Measurements from ENCODE around the gene RIIAD1. TPM values are rescaled to one million over a fixed set of nuclear protein-coding genes. Genes with fewer than 3 reads are reported as not detected.

The RIIAD1 gene
- total and polyA plus RNA-seq, 2 experiments from 2014 or later = not detected

DNA sequence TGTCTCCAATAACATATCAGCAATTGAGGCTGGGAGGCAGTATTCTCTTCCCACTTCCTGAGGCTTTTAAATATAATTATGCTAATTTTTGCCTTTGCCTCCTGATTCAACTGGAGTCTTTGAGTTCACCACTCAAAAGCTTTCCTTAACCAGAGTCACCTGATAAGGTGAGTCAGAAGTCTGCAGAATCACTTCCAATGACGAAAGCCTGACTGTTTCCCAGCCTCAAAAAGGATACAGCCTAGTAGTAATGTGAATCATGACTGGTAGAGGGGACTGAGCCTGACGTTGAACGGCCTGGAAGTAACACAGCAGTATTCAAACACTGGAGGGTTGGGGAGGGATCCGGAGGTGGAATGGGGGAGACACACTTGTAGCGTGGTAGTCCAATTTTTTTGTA, 52.4 kb downstream of the RIIAD1 start:
- Histone ChIP-seq H3K4me3 (no peak overlapping the region), H3K27me3 (no peaks in the 10 kb centered on the region), H3K9me2 (replicated peaks; ENCODE audit: insufficient read depth) (no peaks in the 10 kb centered on the region), H3K4me1 (ENCODE audit: insufficient read depth) (no peaks in the 10 kb centered on the region), H3K27ac (no peak overlapping the region), H2AFZ (no peak overlapping the region), H3K79me2 (no peaks in the 10 kb centered on the region), H4K20me1 (ENCODE audit: insufficient read depth, poor library complexity, severe bottlenecking) (no peaks in the 10 kb centered on the region), H3K36me3 (replicated peaks; ENCODE audit: insufficient read depth, low read depth) (no peaks in the 10 kb centered on the region), H3K9me3 (ENCODE audit: low read depth) (no peaks in the 10 kb centered on the region), H3K4me2 (no peak overlapping the region)
- no peak for DNase-seq (ENCODE audit: low spot score)
- 78% methylated on average over 5 of the region's 5 CpGs for WGBS (ENCODE audit: low lambda C conversion rate, missing lambda C conversion rate)
- TF ChIP-seq EZH2 (IDR thresholded peaks at IDR 0.05; ENCODE audit: borderline replicate concordance) = no peak
- no peak for TF ChIP-seq EZH2phosphoT487 (IDR thresholded peaks at IDR 0.05; ENCODE audit: low read depth, severe bottlenecking, unreplicated experiment)
- TF ChIP-seq, protein P1, sequence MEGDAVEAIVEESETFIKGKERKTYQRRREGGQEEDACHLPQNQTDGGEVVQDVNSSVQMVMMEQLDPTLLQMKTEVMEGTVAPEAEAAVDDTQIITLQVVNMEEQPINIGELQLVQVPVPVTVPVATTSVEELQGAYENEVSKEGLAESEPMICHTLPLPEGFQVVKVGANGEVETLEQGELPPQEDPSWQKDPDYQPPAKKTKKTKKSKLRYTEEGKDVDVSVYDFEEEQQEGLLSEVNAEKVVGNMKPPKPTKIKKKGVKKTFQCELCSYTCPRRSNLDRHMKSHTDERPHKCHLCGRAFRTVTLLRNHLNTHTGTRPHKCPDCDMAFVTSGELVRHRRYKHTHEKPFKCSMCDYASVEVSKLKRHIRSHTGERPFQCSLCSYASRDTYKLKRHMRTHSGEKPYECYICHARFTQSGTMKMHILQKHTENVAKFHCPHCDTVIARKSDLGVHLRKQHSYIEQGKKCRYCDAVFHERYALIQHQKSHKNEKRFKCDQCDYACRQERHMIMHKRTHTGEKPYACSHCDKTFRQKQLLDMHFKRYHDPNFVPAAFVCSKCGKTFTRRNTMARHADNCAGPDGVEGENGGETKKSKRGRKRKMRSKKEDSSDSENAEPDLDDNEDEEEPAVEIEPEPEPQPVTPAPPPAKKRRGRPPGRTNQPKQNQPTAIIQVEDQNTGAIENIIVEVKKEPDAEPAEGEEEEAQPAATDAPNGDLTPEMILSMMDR (IDR thresholded peaks at IDR 0.05; ENCODE audit: poor library complexity) = no peak

DNA sequence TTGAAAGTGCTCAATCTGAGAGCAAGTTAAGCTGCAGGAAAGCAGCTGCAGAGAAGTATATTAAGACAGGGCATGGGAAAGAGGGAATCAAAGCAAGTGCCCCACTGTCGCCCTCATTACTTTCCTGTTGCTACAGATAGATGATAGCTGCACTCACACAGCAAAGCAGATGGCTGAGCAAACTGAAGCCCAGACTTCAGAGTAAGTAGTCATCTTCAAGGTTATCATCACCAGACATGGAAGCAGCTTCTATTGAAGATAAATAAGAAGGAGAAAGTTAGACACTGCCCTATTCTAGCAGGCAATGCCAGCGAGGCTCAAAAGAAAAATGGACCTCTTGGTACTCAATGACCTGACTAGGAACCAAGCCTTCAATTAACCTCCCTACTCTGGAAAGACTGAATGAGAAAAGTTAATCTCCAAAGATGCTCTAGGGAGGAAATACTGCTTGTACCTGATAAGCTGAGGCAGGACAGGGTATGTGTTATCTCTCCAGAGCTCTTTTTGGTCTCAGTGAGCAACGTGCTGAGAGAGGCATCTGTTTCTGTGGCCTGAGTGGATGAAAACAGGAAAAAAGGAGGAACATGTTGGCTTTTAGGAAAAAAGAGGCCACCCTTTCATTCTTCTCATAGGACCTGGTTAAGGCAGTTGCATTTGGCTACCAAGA, 53.1 kb downstream of the RIIAD1 start:
- H3K9me2 ChIP-seq (replicated peaks; ENCODE audit: insufficient read depth) = no peaks in the 10 kb centered on the region
- no peaks in the 10 kb centered on the region for H3K4me1 ChIP-seq (ENCODE audit: insufficient read depth)
- H2AFZ ChIP-seq = no peak overlapping the region
- H3K79me2 ChIP-seq = no peaks in the 10 kb centered on the region
- H3K36me3 ChIP-seq (replicated peaks; ENCODE audit: insufficient read depth, low read depth) = no peaks in the 10 kb centered on the region
- no peak overlapping the region for H3K4me2 ChIP-seq
- TF ChIP-seq EZH2phosphoT487 (IDR thresholded peaks at IDR 0.05; ENCODE audit: low read depth, severe bottlenecking, unreplicated experiment) = no peak
- no peaks in the 10 kb centered on the region for H3K27me3 ChIP-seq
- no peak overlapping the region for H3K27ac ChIP-seq
- 55% methylated on average over 3 of the region's 3 CpGs for WGBS (ENCODE audit: low lambda C conversion rate, missing lambda C conversion rate)
- DNase-seq (ENCODE audit: low spot score) = no peak
- no peaks in the 10 kb centered on the region for H4K20me1 ChIP-seq (ENCODE audit: insufficient read depth, poor library complexity, severe bottlenecking)
- no peak overlapping the region for H3K4me3 ChIP-seq
- H3K9me3 ChIP-seq (ENCODE audit: low read depth) = no peaks in the 10 kb centered on the region

DNA sequence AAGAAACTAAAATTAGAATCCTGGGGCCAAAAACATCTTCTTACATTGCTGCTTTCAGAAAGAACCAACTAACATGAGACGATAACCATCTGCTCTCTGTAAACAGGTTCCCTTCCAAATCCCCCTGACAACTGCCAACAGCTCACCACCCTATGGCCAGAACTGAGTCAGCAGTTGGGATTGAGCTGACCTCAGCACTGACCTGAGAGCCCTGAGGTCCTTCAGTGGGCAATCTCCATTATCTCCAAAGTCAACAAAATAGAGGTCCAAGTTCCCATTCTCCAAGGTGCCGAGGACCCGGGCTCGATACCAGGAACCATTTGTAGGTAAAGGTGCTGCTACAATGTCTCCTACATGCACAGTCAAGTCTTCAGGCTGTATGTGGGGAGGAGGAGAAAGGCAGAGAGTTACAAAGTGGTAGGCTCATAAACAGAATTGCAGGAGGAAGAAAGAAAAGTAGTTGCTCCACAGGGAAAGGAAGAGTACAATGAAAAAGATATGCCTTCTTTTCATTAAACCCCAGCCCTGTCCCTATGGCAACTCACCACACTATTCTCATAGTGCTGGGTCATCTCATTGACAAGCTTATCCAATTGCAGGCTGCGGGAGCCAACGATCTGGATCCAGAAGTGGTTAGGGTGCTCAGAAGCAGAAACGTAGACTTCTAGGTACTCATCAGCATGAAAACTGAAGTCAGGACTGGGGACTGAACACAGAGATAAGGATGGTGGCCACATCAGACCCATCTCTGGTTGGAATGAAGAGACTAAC, 54.8 kb downstream of the RIIAD1 start:
- DNase-seq (ENCODE audit: low spot score) = no peak
- H4K20me1 ChIP-seq (ENCODE audit: insufficient read depth, poor library complexity, severe bottlenecking) = no peaks in the 10 kb centered on the region
- no peak overlapping the region for H3K4me3 ChIP-seq
- no peaks in the 10 kb centered on the region for H3K27me3 ChIP-seq
- H2AFZ ChIP-seq = no peak overlapping the region
- no peaks in the 10 kb centered on the region for H3K4me1 ChIP-seq (ENCODE audit: insufficient read depth)
- H3K9me2 ChIP-seq (replicated peaks; ENCODE audit: insufficient read depth) = no peaks in the 10 kb centered on the region
- 83% methylated on average over 7 of the region's 7 CpGs for WGBS (ENCODE audit: low lambda C conversion rate, missing lambda C conversion rate)
- H3K27ac ChIP-seq = no peak overlapping the region
- no peak overlapping the region for H3K4me2 ChIP-seq
- H3K9me3 ChIP-seq (ENCODE audit: low read depth) = no peaks in the 10 kb centered on the region
- H3K36me3 ChIP-seq (replicated peaks; ENCODE audit: insufficient read depth, low read depth) = no peaks in the 10 kb centered on the region
- no peaks in the 10 kb centered on the region for H3K79me2 ChIP-seq
- TF ChIP-seq EZH2 (IDR thresholded peaks at IDR 0.05; ENCODE audit: borderline replicate concordance) (no peak), EZH2phosphoT487 (IDR thresholded peaks at IDR 0.05; ENCODE audit: low read depth, severe bottlenecking, unreplicated experiment) (no peak)
- TF ChIP-seq, protein P1 (IDR thresholded peaks at IDR 0.05; ENCODE audit: poor library complexity) = no peak

DNA sequence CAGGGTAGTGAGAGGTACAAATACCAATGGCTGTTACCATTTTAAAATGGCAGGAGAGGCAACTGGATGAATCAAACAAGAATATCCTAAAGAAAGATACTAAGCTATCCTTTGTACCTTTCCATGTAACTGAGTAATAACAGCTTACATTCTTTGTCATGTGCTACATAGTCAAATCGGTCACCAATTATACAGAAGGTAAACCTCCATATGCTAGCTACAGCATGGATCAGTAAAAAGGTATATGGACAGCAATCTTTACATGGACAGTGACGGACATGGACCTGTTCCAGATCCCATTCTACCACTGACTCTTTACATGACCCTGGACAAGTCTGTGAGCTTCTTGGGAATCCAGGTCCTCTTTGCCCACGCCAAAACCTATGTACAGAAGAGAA, 55.3 kb downstream of the RIIAD1 start:
- H3K4me2 ChIP-seq = no peak overlapping the region
- H3K4me1 ChIP-seq (ENCODE audit: insufficient read depth) = no peaks in the 10 kb centered on the region
- TF ChIP-seq EZH2 (IDR thresholded peaks at IDR 0.05; ENCODE audit: borderline replicate concordance) (no peak), EZH2phosphoT487 (IDR thresholded peaks at IDR 0.05; ENCODE audit: low read depth, severe bottlenecking, unreplicated experiment) (no peak)
- TF ChIP-seq, protein P1 (IDR thresholded peaks at IDR 0.05; ENCODE audit: poor library complexity) = no peak
- H3K27ac ChIP-seq = no peak overlapping the region
- no peaks in the 10 kb centered on the region for H3K79me2 ChIP-seq
- WGBS (ENCODE audit: low lambda C conversion rate, missing lambda C conversion rate) = 75% methylated on average over 3 of the region's 3 CpGs
- H3K36me3 ChIP-seq (replicated peaks; ENCODE audit: insufficient read depth, low read depth) = no peaks in the 10 kb centered on the region
- H2AFZ ChIP-seq = no peak overlapping the region
- H3K4me3 ChIP-seq = no peak overlapping the region
- no peaks in the 10 kb centered on the region for H3K27me3 ChIP-seq
- no peaks in the 10 kb centered on the region for H4K20me1 ChIP-seq (ENCODE audit: insufficient read depth, poor library complexity, severe bottlenecking)
- no peaks in the 10 kb centered on the region for H3K9me3 ChIP-seq (ENCODE audit: low read depth)
- no peak for DNase-seq (ENCODE audit: low spot score)
- no peaks in the 10 kb centered on the region for H3K9me2 ChIP-seq (replicated peaks; ENCODE audit: insufficient read depth)
